Occipital lobe (tissue), 2 donors: Measurements from ENCODE around the gene PPP2R5A. TPM values are rescaled to one million over a fixed set of nuclear protein-coding genes. Genes with fewer than 3 reads are reported as not detected.
"Not testable (repeated sequence)": the region's sequence is repeated elsewhere in the genome, so short reads cannot be mapped to it uniquely, and the experiment has no call there.

Experiments
- DNase-seq: peaks from one replicate; lab custom pipeline; 2025; lab: John Stamatoyannopoulos, UW
- total RNA-seq: library from RNA; depleted of rRNA; stranded (reverse); fragments of >200 nt; gene quantifications from one replicate; pipeline ENCODE4 v1.2.3, GENCODE V29; 2014

PPP2R5A gene
- total RNA-seq, 1 donor from 2014 or later: 34.5 TPM

DNA sequence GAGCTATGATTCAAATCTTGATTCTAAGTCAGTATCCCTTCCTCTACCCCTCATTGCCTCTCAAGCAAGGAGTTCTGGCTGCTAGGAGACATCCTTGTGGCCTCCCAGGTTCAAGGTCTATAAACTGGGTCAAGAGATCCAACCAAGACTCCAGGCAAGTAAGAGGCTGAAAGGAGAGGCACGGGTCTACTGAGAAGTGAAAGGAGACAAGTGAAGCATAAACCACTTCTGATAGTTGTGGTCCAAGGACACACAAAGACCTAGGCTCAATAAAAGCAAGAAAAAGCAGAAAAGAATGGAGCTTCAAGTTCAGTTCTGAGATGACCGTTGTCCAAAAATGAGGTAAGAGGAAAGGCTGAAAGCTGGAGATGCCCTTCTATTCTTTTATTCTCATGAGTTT is 17.8 kb upstream of the PPP2R5A start:
- DNase-seq: no peak

DNA sequence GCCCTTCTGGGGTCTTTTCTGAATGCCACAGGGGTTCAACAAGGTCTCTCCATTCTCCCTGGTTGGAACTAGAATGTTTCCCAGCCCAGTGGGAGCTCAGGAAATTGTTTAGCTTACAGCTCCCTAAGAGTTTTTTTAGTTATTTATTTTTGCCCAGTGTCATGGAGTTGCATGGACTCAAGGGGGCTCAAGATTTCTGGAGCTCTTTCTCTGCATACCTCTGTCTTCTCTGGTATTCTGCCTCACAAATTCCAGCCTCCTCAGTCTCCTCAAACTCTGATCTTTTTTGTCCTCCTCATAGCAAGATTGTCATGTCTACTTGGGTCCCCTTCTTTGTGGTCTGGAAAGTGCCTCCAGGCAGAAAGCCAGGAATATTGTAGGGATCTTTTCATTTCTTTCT is 15.9 kb upstream of the PPP2R5A start:
- DNase-seq: no peak

DNA sequence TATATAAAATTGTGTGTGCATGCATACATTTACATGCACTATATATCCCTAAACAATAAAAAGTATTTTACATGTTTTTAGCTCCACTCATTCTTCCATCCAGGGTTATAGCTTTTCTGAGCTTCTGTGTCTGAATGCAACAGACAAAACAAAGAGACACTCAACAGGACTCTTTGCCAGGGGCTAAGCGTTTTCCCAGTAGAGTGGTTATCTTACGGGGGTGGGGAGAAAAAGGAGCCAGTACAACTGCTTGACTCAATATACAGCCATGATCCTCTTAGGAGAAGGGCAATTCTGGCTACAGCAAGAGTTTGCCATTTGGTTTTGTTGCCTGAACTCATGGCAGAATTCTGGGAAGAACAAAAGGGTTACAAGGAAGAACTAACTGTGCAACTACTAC is 14.6 kb upstream of the PPP2R5A start:
- no peak for DNase-seq

DNA sequence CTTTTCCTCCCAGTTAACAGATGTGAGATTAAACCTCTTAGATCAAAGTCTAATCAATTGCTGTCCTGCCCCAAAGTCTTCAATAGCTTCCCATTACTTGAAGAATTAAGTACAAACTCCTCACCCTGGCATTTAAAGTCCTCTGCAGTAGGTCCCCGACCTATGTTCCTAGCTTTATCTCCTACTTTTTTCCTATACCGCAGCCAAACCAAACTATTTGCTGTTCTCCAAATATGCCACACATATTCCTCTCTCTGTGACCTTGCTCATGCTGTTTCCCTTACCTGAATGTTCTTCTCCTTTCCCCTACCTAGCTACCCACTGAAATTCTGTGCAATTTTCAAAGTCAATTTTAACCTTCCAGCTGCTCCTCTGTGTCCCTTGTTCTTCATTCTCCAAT is 14.0 kb upstream of the PPP2R5A start:
- no peak for DNase-seq

DNA sequence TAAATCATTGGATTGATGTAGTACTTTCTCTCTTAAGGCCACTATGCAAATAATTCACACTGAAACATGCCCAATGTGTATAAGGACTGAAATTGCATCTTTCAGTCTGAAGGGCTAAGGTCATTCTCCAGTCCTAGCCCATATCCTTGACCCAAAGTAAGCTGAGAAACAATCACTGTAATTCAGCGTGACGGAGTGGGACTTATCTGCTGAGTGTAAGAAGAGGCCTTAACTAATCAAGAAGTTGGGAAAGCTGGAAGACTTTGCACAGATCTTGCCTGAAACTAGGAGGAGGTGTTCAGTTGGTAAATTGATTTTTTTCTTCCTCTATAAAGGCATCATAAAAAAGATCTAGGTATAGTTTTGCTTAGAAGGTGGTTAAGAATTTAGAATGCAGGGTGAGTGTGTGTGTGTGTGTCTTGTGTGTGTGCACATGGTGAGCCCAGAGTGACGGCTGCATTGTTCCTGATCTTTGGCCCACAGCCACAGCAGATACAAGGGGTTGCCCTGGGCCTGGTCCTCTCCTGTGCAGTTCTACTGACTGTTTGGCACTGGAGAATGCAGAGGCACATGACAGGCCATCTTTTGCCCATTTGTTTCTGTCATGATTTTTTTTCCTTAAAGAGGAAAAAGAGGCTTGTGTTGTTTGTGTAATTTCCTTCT is 13.3 kb upstream of the PPP2R5A start:
- no peak for DNase-seq

DNA sequence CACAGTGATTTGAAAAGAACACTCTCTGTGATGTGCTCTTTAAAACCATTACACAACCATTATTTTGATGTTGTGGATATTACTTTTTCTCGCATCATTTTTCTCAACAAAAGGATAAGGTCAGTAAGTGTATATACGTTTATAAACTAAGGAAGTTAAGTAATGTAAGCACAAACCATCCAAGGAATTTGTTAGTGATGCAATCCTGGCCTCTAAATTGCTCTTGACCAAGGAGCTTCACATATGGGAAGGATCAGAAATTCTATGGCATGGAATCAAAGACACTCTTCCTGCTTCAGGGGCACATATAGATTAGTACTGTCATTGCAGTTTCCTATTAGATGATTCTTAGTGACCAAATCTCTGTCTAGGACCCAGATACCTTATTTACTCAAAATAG is 3.6 kb upstream of the PPP2R5A start:
- DNase-seq: no peak

DNA sequence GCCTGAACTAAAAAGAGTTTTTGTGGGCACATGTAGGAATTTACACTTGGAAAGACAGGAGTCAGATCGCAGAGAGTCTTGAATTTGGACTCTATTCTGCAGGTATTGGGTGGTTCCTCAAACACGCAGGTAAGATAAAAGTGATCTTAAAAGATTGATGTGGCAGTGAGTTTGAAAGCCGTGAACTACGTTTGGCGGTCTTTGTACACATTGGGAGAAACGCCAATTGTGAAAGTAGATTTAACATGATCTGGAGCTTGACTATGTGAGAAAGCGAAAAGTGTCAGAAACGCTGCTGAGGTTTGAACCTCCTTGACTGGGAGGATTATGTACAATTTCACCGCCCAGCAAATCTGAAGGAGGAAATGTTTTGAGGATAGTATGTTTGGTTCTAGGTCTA is 1.5 kb upstream of the PPP2R5A start:
- no peak for DNase-seq

DNA sequence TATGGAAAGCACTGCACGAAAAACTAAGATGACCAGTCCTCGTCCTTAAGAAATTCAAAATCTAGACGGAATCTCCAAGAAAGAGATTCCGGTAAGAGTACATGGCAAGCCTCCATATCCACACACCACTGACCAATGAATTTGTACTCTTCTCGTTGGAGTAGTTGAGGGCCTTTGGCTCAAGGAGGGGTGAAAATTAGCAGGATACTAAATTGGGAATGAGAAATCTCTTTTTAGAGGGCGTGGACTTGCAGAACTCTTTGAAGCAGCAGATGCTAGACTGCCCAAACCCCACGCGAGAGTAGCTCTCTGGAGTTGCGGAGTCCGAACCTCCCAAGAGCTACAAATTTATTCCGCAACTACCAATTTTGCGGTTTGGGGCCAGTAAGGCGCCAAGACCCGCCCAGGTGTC is 872 bp upstream of the PPP2R5A start:
- no peak for DNase-seq

DNA sequence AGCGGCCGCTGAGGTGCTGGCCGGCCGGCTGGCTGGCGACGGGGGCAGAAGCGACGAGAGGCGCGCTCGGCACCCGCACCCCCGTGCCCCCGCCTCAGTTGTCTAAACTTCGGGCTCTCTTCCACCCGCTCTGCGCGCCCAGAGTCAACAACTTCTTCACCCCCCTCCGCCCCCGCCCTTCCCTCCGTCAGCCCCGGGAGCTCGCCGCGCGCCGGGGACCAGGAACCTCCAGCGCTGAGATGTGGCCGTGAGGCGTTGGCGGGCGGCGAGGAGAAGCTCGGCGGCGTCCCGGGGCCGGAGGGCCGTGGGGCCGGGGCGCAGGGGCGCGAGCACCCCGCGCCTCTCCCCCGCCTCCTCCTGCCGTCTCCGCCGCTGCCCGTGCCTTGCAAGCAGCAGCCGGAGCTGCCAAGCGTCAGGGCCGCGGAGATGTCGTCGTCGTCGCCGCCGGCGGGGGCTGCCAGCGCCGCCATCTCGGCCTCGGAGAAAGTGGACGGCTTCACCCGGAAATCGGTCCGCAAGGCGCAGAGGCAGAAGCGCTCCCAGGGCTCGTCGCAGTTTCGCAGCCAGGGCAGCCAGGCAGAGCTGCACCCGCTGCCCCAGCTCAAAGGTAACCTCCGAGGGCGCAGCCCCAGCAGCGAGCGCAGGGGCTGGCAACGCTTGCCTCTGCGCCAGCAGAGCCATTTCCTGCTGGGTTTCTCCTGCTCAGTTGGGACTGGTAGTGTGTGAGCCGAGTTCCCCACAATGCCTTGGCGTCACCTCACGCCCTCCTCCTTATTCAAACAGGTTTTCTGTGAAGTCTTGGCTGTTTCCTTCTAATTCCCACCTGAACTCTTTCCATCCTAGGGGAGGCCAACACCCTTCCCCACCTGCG is 710 bp downstream of the PPP2R5A start:
- DNase-seq: no peak

DNA sequence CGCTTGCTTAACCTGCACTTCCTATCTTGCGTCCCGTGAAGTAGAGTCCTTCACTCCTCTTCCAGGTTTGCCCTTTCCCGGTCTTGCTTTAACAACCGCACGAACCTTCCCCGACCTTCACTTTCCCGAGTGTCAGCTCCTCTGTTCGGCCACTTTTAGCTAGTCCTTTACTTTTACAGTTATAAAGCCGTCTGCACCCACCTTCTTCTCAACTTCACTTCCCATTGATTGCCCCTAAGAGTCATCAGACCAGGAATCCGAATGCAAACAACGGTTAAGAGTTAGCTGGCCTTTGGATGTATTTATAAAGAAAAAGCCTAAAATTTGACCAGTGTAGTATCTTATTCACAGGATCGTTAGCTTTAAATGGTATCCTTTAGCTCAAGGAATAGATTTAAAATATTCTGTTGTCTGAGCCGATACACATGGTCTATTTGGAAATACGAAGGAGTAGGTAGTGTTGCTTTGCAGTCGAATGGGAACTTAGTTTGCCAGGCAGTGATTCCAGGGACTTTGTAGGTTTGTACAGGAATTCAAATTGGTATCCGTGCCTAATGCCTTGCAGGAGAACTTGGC is 1.4 kb downstream of the PPP2R5A start:
- no peak for DNase-seq

DNA sequence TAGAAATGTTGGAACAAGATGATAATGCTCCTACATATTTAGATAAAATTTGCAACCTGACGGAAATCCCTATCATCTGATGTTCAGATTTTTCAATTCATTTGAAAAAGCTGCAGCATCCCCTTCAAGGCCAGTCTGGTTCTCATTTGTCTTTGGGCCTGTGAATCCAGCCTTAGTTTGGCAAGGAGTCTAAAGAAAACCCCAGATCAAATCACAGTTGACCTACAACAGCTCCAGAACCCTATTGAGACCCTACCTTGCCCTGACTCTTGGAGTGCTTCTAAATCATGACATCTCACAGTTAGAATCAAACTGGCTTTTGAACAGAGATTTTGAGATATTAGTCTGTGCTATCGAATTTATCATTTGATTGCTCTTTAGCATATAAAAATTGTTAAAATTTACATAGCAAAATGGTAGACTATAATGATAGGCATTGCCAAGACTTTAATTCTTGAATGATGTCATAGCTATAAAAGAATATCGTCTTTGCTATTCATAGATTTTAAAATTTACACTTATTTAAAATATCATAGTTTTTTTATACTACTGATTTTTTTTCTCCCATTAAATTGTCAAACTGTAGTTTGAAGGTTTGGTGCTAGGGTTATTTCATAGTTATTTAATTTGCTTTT is 2.2 kb downstream of the PPP2R5A start:
- DNase-seq: no peak

DNA sequence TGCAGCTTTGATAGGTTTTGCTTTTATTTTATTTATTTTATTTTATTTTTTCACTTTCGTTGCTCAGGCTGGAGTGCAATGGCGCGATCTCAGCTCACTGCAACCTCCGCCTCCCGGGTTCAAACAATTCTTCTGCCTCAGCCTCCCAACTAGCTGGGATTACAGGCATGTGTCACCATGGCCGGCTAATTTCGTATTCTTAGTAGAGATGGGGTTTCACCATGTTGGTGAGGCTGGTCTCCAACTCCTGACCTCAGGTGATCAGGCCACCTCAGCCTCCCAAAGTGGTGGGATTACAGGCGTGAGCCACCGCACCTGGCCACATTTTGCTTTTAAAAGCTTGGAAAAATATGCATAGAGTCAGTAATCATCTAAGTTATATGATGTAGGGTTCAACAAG is 2.8 kb downstream of the PPP2R5A start:
- not testable (repeated sequence) for DNase-seq

DNA sequence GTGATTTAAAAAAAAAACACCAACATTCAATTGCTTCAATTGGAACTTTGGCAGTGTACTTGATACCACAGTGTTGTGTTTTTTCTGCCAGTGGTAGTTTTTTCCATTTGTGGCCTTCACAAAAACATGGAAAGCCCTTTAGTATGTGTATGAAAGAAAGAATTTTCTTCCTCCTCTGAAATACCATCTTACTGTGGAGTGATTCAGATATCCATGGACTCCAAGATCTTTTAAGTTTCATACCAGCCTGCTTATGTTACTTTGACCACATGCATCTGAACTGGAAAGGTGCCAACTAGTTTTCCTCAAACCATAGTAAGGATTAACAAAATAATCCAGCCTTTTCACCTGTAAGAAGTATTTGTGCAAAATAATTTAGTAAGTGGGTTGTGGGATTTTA is 3.4 kb downstream of the PPP2R5A start:
- DNase-seq: no peak

DNA sequence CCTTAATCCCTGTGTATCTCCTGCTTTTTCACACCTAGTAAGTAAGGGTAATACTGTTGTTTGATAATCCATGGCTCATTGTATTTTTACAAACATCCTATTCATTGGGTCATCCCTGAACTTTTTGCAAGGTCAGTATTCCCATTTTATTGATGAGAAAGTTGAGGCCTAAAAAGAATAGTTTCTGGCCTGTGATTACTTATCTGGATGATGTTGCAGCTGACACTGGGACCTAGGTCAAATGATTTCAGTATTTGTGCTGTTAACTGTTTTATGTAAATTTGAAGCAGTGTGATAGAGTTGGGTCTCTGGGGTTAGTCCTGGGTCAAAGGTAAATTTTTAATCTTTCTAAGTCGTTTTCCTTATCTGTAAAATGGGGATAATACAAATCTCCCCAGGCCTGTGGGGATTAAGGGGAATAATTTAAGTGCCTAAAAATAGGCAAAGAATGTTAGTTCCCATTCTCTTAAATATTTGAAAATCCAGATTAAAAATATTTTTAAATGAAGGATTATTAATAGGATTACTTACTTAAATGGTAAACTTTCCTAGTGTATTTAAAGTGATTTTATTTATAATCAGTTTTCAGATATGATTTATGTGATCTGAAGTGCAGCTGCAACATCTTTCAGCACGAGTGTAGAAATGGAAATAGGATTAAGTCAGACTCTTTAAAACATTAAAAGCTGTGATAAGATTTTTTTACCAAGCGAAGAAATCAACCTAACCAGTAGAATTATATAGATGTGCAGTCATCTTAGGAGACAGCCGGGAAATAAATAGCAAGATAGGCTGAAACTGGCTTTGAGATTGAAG is 4.3 kb downstream of the PPP2R5A start:
- DNase-seq: no peak

DNA sequence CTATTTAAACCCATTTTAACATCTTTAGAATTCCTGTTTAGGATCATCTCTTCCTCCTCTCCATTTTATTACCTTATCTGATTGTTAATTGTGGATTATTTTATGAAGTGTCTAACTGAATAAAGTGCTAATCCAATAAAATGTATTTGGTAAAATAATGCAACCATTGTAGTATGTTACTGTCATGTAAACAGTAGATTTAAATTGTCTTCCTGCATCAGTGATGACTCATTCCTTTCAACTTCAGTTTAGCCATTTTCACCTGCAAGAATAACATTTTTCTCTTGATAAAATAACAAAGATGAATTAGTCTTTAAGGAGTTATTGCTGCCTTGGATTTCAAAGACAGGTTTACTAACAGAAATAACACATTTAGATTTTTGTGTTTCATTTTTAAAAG is 5.4 kb downstream of the PPP2R5A start:
- DNase-seq: no peak

DNA sequence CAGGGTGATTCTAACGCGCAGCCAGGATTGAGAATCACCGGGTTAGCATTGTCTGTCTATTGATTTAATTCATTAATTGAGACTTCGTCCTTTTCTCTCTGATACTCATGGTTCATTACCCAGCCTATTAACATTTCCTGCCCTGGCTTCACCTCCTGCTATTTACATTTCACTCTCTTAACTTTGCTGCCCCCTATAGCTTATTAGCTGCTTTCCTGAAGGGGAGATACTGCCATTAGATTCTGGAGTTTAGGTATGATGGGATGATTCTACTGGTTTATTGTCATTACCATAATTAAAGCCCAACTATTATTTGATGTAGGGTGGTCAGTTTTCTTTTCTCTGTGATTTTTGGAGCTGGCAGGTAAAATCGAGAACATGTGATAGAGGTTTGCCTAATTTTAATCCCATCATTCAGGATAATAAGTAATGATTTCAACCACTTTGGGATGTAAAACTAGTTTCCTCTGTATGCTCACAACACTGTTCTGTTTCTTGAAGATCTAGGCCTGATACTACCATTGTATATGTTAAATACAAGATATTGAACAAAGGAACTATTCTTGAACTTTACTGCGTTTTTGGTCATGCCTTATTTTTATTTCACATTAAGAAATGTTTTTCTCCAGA is 6.4 kb downstream of the PPP2R5A start:
- DNase-seq: no peak

DNA sequence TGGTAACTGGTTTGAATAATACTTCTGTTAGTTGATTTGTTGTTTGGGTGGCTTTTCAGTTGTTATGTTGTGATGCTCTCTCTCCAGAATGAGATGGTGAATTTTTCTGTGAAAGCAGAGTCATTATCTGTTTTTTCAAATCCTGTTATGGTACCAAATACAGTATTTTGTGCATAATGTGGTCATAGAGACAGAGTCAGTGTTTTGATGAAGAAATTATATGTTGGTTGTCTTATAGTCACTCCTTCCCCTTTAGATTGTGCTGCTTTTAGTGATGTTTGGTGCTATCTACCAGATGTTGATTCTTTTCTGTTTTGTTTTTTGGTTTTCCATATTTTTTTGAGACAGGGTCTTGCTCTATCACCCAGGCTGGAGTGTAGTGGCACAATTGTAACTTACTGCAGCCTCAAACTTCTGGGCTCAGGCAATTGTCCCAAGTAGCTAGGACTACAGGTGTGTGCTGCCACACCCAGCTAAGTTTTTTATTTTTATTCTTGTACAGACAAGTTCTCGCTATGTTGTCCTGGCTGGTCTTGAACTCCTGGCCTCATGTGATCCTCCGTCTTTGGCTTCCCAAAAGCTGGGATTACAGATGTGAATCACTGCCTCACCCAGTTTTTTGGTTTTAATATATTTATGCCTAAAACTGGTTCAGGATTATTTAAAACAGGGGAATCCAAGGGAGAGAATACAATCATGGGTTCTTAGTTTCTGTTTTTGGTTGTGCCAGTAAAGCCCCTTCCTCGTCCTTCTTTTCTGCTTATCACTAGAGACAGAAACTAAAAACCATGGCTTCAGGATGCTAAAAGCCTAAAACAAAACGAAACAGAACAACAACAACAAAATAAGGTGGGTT is 7.3 kb downstream of the PPP2R5A start:
- DNase-seq: no peak

DNA sequence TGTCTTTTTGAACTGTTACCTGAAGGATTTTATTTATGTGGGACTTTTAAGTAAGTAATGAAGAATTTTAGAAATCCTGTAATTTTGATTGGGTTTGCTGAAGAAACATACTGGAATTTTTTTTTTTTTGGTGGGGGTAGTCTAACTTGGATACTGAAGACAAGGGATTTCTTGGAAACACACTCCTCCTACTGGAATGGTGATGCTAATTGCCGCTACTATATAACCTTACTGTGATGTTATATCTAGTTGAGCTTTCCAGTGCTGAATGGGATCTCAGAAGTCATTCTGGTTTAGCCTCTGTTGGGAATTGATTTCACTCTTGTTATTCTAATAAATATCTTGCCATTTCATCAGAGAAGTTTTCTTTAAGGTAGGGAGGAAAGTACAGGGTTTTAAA is 8.4 kb downstream of the PPP2R5A start:
- DNase-seq: no peak

DNA sequence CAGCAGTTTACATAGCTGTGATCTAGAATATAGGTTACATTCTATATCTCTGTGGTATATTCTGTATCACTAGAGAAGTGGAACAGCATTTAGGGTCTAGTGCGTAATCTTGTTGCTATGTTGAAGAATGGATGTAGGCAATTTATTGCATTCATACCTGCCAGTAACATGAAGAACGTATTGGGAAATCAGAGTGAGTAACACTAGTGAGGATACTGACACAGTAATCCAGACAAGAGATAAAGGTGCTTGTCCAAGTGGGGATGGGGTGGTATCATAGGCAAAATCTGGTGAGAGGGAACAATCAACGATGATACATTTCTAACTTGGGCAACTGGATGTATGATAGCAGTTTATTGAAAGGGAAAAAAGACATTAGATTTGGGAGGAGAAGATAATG is 9.8 kb downstream of the PPP2R5A start:
- no peak for DNase-seq

DNA sequence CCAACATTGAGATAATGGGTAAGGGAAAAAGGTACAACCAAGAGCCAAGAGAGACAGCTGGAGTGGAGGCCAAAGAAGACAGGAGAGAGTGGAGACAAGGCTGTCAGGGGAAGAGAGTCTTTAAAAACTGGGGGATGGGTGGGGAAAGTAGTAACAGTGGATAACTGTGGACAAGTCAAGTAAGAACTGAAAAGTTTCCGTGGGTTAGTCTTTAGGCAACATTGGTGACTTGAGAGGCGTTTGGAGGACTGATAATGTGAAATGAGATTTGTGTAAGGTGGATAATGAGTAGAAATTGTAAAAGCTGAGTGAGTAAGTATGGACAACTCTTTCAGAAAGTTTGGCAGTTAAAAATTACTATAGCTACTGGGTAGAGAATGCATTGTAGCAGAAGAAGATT is 10.4 kb downstream of the PPP2R5A start:
- no peak for DNase-seq
